H1 (cell line): ENCODE results near the gene UBTD1. TPM values are rescaled to one million over a fixed set of nuclear protein-coding genes. Genes with fewer than 3 reads are reported as not detected.

Source experiments
- CBX8 ChIP-seq: fragments of 300-800, 300-1000 bp; sonication (generic); IDR thresholded peaks from 2 replicates; pipeline ENCODE4 v1.7.1; 2016; ENCODE audit warnings: low read depth, low read length, borderline replicate concordance
- CHD7 ChIP-seq: fragments of 300-600 bp; sonication (generic); IDR thresholded peaks from 2 replicates; pipeline ENCODE4 v1.7.1; 2012; ENCODE audit warnings: low read length, moderate library complexity, mild to moderate bottlenecking, inconsistent platforms; ENCODE audit not compliant: insufficient replicate concordance
- MAFK ChIP-seq: IDR thresholded peaks from 2 replicates; pipeline ENCODE4 v1.6.1; 2012; ENCODE audit warnings: low read depth, mild to moderate bottlenecking, improper control_type of control experiment, low read length
- NANOG ChIP-seq: IDR thresholded peaks from 2 replicates; pipeline ENCODE4 v1.6.1; 2011; ENCODE audit warnings: low read length, low read depth, mild to moderate bottlenecking, inconsistent platforms; ENCODE audit not compliant: insufficient read depth, poor library complexity, severe bottlenecking
- PHF8 ChIP-seq: fragments of 200-600 bp; sonication (generic); conservative IDR thresholded peaks from 2 replicates; pipeline ENCODE4 v1.7.1; 2012; ENCODE audit warnings: low read depth, mild to moderate bottlenecking, inconsistent platforms, low read length, moderate library complexity
- POLR2A ChIP-seq, 2 experiments: IDR thresholded peaks; 1 replicate in 1 of 2; 2 replicates in 1 of 2; pipeline ENCODE4 v1.6.1; 2011; ENCODE audit warnings: low read depth in 2 of 2, low read length in 2 of 2, mild to moderate bottlenecking in 2 of 2; ENCODE audit errors: control extremely low read depth in 1 of 2
- RBBP5 ChIP-seq: IDR thresholded peaks from 2 replicates; pipeline ENCODE4 v1.7.1; 2012; ENCODE audit warnings: low read depth, mild to moderate bottlenecking, inconsistent platforms, low read length, moderate library complexity, borderline replicate concordance
- SIN3A ChIP-seq, 2 experiments: IDR thresholded peaks in 1 of 2; conservative IDR thresholded peaks in 1 of 2; 2 replicates each; pipeline ENCODE4 v1.6.1; 2011 to 2012; ENCODE audit warnings: low read length in 2 of 2, improper control_type of control experiment in 1 of 2, low read depth in 1 of 2, mild to moderate bottlenecking in 1 of 2
- SP2 ChIP-seq: IDR thresholded peaks from 2 replicates; pipeline ENCODE4 v1.6.1; 2012; ENCODE audit warnings: mild to moderate bottlenecking, low read length, inconsistent platforms
- TEAD4 ChIP-seq: IDR thresholded peaks from 2 replicates; pipeline ENCODE4 v1.6.1; 2012; ENCODE audit warnings: low read depth, low read length, inconsistent platforms, mixed read lengths
- YY1 ChIP-seq: IDR thresholded peaks from 2 replicates; pipeline ENCODE4 v1.6.1; 2011; ENCODE audit warnings: low read depth, mild to moderate bottlenecking, low read length
- polyA plus RNA-seq, 7 experiments: library from polyadenylated mRNA; depleted of rRNA in 3 of 7; stranded (reverse) in 5 of 7; unstranded in 2 of 7; fragments of >200 nt in 5 of 7; fragments of 200-250 nt in 2 of 7; gene quantifications; 1 replicate in 5 of 7; 2 replicates in 1 of 7; 4 replicates in 1 of 7; pipeline versions ENCODE4 v1.2.1 to v1.2.3, GENCODE V29; 2011 to 2013; ENCODE audit warnings: missing spikeins in 2 of 7, mixed read lengths in 2 of 7
- total RNA-seq: library from RNA; stranded (reverse); fragmentation: NEBNext Ultra II Directional; extraction: Animal tissue kit (Norgen Biotek cat#: 25700); gene quantifications from 2 replicates; pipeline ENCODE4 v1.2.1, GENCODE V29; 2021
- TF ChIP-seq, protein P1 (sequence below): IDR thresholded peaks from 2 replicates; pipeline ENCODE4 v1.6.1; 2012; ENCODE audit warnings: inconsistent platforms

UBTD1 gene
- total and polyA plus RNA-seq, 2 of the 8 experiments (the other 6 are each of a cell fraction or from before 2014, with no cell fraction given): 22.3 to 36.2 TPM

DNA sequence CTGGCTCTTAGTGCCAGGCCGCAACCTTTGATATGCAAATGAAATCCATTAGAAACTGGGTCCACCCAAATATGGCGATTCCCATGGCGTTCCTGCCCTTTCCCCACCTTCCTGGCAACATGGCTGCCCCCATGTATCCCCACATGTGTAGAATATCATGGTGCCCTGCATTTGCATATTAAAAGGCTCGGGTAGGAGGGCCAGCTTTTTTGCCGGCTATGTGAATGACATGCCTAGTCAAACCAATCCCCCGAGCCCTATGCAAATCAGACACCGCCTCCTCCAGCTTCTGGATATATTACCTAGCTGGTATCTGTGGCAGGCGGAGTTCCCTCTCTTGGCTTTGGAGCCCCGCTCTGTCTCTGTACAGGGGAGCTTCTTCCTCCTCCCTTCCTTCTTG, 18.8 kb upstream of the UBTD1 start (continued):
- TF ChIP-seq CHD7: no peak
- peak; percentile 41; the same call in 1 of the 2 replicates for TF ChIP-seq TEAD4
- peak; percentile 47 to 75 for TF ChIP-seq POLR2A (IDR thresholded peaks at IDR 0.05; ENCODE audit: control extremely low read depth in 1 of 2, low read depth in 2 of 2, low read length in 2 of 2)
- TF ChIP-seq SIN3A (conservative IDR thresholded peaks at IDR 0.05 in 1 of 2, IDR thresholded peaks at IDR 0.05 in 1 of 2; ENCODE audit: low read depth in 1 of 2, low read length in 2 of 2): peak; percentile 54 to 71; a peak in 1 of 4 replicates
- peak; percentile 99 for TF ChIP-seq YY1
- TF ChIP-seq, protein P1, sequence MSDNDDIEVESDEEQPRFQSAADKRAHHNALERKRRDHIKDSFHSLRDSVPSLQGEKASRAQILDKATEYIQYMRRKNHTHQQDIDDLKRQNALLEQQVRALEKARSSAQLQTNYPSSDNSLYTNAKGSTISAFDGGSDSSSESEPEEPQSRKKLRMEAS: peak; percentile 95
- no peak for TF ChIP-seq MAFK
- no peak for TF ChIP-seq SP2
- no peak for TF ChIP-seq RBBP5
- peak; percentile 30 for TF ChIP-seq NANOG
- TF ChIP-seq CBX8: no peak
- TF ChIP-seq PHF8: no peak
